Mesenchymal stem cell (in vitro differentiated cells and primary cell): ENCODE data around the gene AHNAK2. TPM values are rescaled to one million over a fixed set of nuclear protein-coding genes. Genes with fewer than 3 reads are reported as not detected.
A peak's percentile ranks its signal among the peaks of the same experiment; 100 is the strongest.
"Not testable (repeated sequence)": the region's sequence is repeated elsewhere in the genome, so short reads cannot be mapped to it uniquely, and the experiment has no call there.

Source experiments
- DNase-seq: peaks from one replicate; pipeline ENCODE4 v3.0.0-alpha.2; 2013
- H2AFZ ChIP-seq: one replicate; pipeline ENCODE4 v1.6.1; 2013; ENCODE audit warnings: low read depth, mild to moderate bottlenecking, control low read depth, inconsistent platforms, low read length, moderate library complexity
- H2AK5ac ChIP-seq: 2 replicates; pipeline ENCODE4 v1.6.1; 2013; ENCODE audit warnings: low read length, moderate library complexity, mild to moderate bottlenecking, inconsistent platforms; ENCODE audit not compliant: severe bottlenecking
- H2BK120ac ChIP-seq: one replicate; pipeline ENCODE4 v1.6.1; 2013; ENCODE audit warnings: low read depth, mild to moderate bottlenecking, inconsistent platforms, low read length, moderate library complexity
- H2BK12ac ChIP-seq, 2 experiments: one replicate each; pipeline ENCODE4 v1.6.1; 2013; ENCODE audit warnings: inconsistent platforms in 2 of 2, low read length in 2 of 2, mild to moderate bottlenecking in 2 of 2, moderate library complexity in 2 of 2, control low read depth in 1 of 2
- H2BK15ac ChIP-seq: one replicate; pipeline ENCODE4 v1.6.1; 2013; ENCODE audit warnings: mild to moderate bottlenecking, low read depth, inconsistent platforms; ENCODE audit not compliant: poor library complexity, severe bottlenecking
- H2BK5ac ChIP-seq: 2 replicates; pipeline ENCODE4 v1.6.1; 2013; ENCODE audit warnings: low read depth, mild to moderate bottlenecking, low read length, control low read depth, inconsistent platforms; ENCODE audit not compliant: poor library complexity, severe bottlenecking
- H3K14ac ChIP-seq, 2 experiments: one replicate each; pipeline ENCODE4 v1.6.1; 2013; ENCODE audit warnings: inconsistent platforms in 2 of 2, low read length in 2 of 2, control low read depth in 1 of 2, mild to moderate bottlenecking in 1 of 2, moderate library complexity in 1 of 2
- H3K18ac ChIP-seq, 2 experiments: one replicate each; pipeline ENCODE4 v1.6.1; 2013; ENCODE audit warnings: inconsistent platforms in 2 of 2, low read length in 2 of 2, control low read depth in 1 of 2, low read depth in 1 of 2, mild to moderate bottlenecking in 1 of 2
- H3K23ac ChIP-seq, 2 experiments: one replicate each; pipeline ENCODE4 v1.6.1; 2013; ENCODE audit warnings: inconsistent platforms in 2 of 2, low read length in 2 of 2, mild to moderate bottlenecking in 2 of 2, moderate library complexity in 2 of 2, control low read depth in 1 of 2
- H3K27ac ChIP-seq: 2 replicates; pipeline ENCODE4 v1.5.1; 2013; ENCODE audit warnings: mild to moderate bottlenecking, moderate library complexity, low read length, control low read depth, inconsistent platforms; ENCODE audit not compliant: poor library complexity, severe bottlenecking
- H3K27me3 ChIP-seq, 2 experiments: 2 replicates each; pipeline versions ENCODE4 v1.6.1 to v1.7.0; 2013; ENCODE audit warnings: low read length in 2 of 2, mild to moderate bottlenecking in 2 of 2, moderate library complexity in 2 of 2, control low read depth in 1 of 2, inconsistent platforms in 1 of 2; ENCODE audit not compliant: control insufficient read depth in 1 of 2, insufficient read depth in 1 of 2
- H3K36me3 ChIP-seq, 2 experiments: 2 replicates each; pipeline versions ENCODE4 v1.6.1 to v1.7.0; 2013; ENCODE audit warnings: low read length in 2 of 2, control low read depth in 1 of 2, inconsistent platforms in 1 of 2, low read depth in 1 of 2, mild to moderate bottlenecking in 1 of 2; ENCODE audit not compliant: insufficient read depth in 2 of 2, control insufficient read depth in 1 of 2
- H3K4ac ChIP-seq, 2 experiments: one replicate each; pipeline ENCODE4 v1.6.1; 2013; ENCODE audit warnings: inconsistent platforms in 2 of 2, low read length in 2 of 2, mild to moderate bottlenecking in 2 of 2, moderate library complexity in 2 of 2, control low read depth in 1 of 2, low read depth in 1 of 2
- H3K4me1 ChIP-seq: 2 replicates; pipeline ENCODE4 v1.6.1; 2013; ENCODE audit warnings: low read depth, low read length, control low read depth; ENCODE audit not compliant: control insufficient read depth, insufficient read depth
- H3K4me2 ChIP-seq: 2 replicates; pipeline ENCODE4 v1.6.1; 2013; ENCODE audit warnings: low read length, mild to moderate bottlenecking, inconsistent platforms; ENCODE audit not compliant: poor library complexity, severe bottlenecking
- H3K4me3 ChIP-seq, 2 experiments: 2 replicates each; pipeline versions ENCODE4 v1.5.1 to v1.7.0; 2013; ENCODE audit warnings: low read length in 2 of 2, mild to moderate bottlenecking in 2 of 2, control low read depth in 1 of 2, low read depth in 1 of 2; ENCODE audit not compliant: insufficient read depth in 1 of 2
- H3K79me1 ChIP-seq: replicated peaks from 2 replicates; pipeline ENCODE4 v1.6.1; 2013; ENCODE audit warnings: mild to moderate bottlenecking, control low read depth, low read length, inconsistent platforms; ENCODE audit not compliant: poor library complexity, severe bottlenecking
- H3K9ac ChIP-seq: 2 replicates; pipeline ENCODE4 v1.7.0; 2013; ENCODE audit warnings: mild to moderate bottlenecking, low read length, moderate library complexity
- H3K9me3 ChIP-seq: 2 replicates; pipeline ENCODE4 v1.7.0; 2013; ENCODE audit warnings: mild to moderate bottlenecking, low read length; ENCODE audit not compliant: control insufficient read depth
- H4K8ac ChIP-seq: one replicate; pipeline ENCODE4 v1.6.1; 2013; ENCODE audit warnings: inconsistent platforms, mild to moderate bottlenecking, low read length, moderate library complexity
- H4K91ac ChIP-seq: one replicate; pipeline ENCODE4 v1.6.1; 2013; ENCODE audit warnings: mild to moderate bottlenecking, low read length, inconsistent platforms
- WGBS: methylation state at CpG from one replicate; pipeline ENCODE4 v1.1.7; 2013; ENCODE audit warnings: mixed read lengths; 5-methylcytosine and 5-hydroxymethylcytosine counted together
- polyA plus RNA-seq, 2 experiments: library from polyadenylated mRNA; stranded (reverse); fragments of 200-250 nt; gene quantifications; one replicate each; pipeline ENCODE4 v1.2.3, GENCODE V29; 2013

AHNAK2 gene
- 21.6 TPM for polyA plus RNA-seq (2013, experiment 1 of 2)
- 19.4 TPM for polyA plus RNA-seq (2013, experiment 2 of 2)

- Histone ChIP-seq H3K4me3 (peak within 1 kb of the TSS; percentile 68 to 88), H3K4me2 (peak within 1 kb of the TSS; percentile 84), H3K14ac (peak within 1 kb of the TSS in 1 of 2 experiments; percentile 39), H3K4me1 (peaks cover 88% of the 10 kb centered on the region), H3K79me1 (peaks cover 14% of the 10 kb centered on the region), H4K8ac (peak within 1 kb of the TSS; percentile 73), H3K9ac (peak within 1 kb of the TSS; percentile 83), H2BK120ac (no peak within 1 kb of the TSS), H4K91ac (peak within 1 kb of the TSS; percentile 25), H3K4ac (peak within 1 kb of the TSS; percentile 1 to 42), H2BK15ac (peak within 1 kb of the TSS; percentile 0), H2BK12ac (peak within 1 kb of the TSS in 1 of 2 experiments; percentile 16), H3K36me3 (peaks cover 0 to 5% of the 10 kb centered on the region in 2 experiments), H3K27me3 (no peaks in the 10 kb centered on the region), H3K18ac (peak within 1 kb of the TSS; percentile 35 to 43), H2AFZ (peak within 1 kb of the TSS; percentile 74), H2AK5ac (no peak within 1 kb of the TSS), H3K23ac (peak within 1 kb of the TSS in 1 of 2 experiments; percentile 43), H2BK5ac (peak within 1 kb of the TSS; percentile 36), H3K27ac (no peak within 1 kb of the TSS), H3K9me3 (no peaks in the 10 kb centered on the region)
- peak; percentile 81 for DNase-seq
- 7% methylated on average over 73 of the region's 111 CpGs for WGBS
Measured at GRCh38 chr14:104977681-104978653, at the start of gene AHNAK2. TSS of gene AHNAK2 (minus strand) at chr14:104978374. CDS start at chr14:104978237, 137 bp downstream.

GRCh38 chr14:105027718-105028117 lies 49.5 kb upstream of the AHNAK2 start:
- H2AFZ ChIP-seq, H3K14ac ChIP-seq, H2AK5ac ChIP-seq, H3K9me3 ChIP-seq, H4K8ac ChIP-seq, DNase-seq, H3K4me2 ChIP-seq, H3K79me1 ChIP-seq, H2BK12ac ChIP-seq, H3K27me3 ChIP-seq, H3K4me3 ChIP-seq, H3K18ac ChIP-seq, H2BK120ac ChIP-seq, H4K91ac ChIP-seq, H3K36me3 ChIP-seq, H2BK15ac ChIP-seq, H3K23ac ChIP-seq, H3K4ac ChIP-seq, H2BK5ac ChIP-seq: not testable (repeated sequence)
- peaks cover 12% of the 10 kb centered on the region for H3K4me1 ChIP-seq
- peak overlapping the region; percentile 69 for H3K27ac ChIP-seq
- peak overlapping the region; percentile 24 for H3K9ac ChIP-seq
- WGBS, result 83% methylated on average over 4 of the region's 4 CpGs

GRCh38 chr14:105026802-105027563 lies 48.8 kb upstream of the AHNAK2 start:
- peak overlapping the region; percentile 66 for H2AK5ac ChIP-seq
- H3K4me2 ChIP-seq, result no peak overlapping the region
- H3K9ac ChIP-seq, result no peak overlapping the region
- WGBS, result no CpG with 5 or more reads among the region's 1 CpG
- H3K4ac ChIP-seq, result peak overlapping the region in 1 of 2 experiments; percentile 62
- H3K4me3 ChIP-seq, result no peak overlapping the region
- H4K8ac ChIP-seq, result no peak overlapping the region
- no peak for DNase-seq
- H3K79me1 ChIP-seq, result no peaks in the 10 kb centered on the region
- H3K14ac ChIP-seq, result no peak overlapping the region
- no peak overlapping the region for H2AFZ ChIP-seq
- H3K27ac ChIP-seq, result peak overlapping the region; percentile 100
- H3K4me1 ChIP-seq, result peaks cover 13% of the 10 kb centered on the region
- H3K27me3 ChIP-seq, result no peaks in the 10 kb centered on the region
- H3K18ac ChIP-seq, result no peak overlapping the region
- H2BK120ac ChIP-seq, result no peak overlapping the region
- H2BK5ac ChIP-seq, result no peak overlapping the region
- H3K9me3 ChIP-seq, result no peaks in the 10 kb centered on the region
- peak overlapping the region; percentile 48 for H4K91ac ChIP-seq
- H2BK12ac ChIP-seq, result peak overlapping the region in 1 of 2 experiments; percentile 82
- H2BK15ac ChIP-seq, result no peak overlapping the region
- no peaks in the 10 kb centered on the region for H3K36me3 ChIP-seq
- no peak overlapping the region for H3K23ac ChIP-seq
